BLaER1 (cell line): ENCODE results near the gene SERPINA4.

Experiments used
- H3K27ac ChIP-seq: shearing (Covaris generic); formaldehyde crosslinking; 2 replicates; pipeline ENCODE4 v1.8.1; 2022
- H3K27me3 ChIP-seq: shearing (Covaris generic); formaldehyde crosslinking; 2 replicates; pipeline ENCODE4 v1.8.1; 2022
- H3K36me3 ChIP-seq: shearing (Covaris generic); formaldehyde crosslinking; 2 replicates; pipeline ENCODE4 v1.8.1; 2022
- H3K4me1 ChIP-seq: shearing (Covaris generic); formaldehyde crosslinking; 2 replicates; pipeline ENCODE4 v1.8.1; 2022
- H3K4me2 ChIP-seq: shearing (Covaris generic); formaldehyde crosslinking; 2 replicates; pipeline ENCODE4 v1.8.1; 2022
- H3K4me3 ChIP-seq: shearing (Covaris generic); formaldehyde crosslinking; 2 replicates; pipeline ENCODE4 v1.8.1; 2022
- H3K9ac ChIP-seq: shearing (Covaris generic); formaldehyde crosslinking; 2 replicates; pipeline ENCODE4 v1.8.1; 2022
- H3K9me3 ChIP-seq: shearing (Covaris generic); formaldehyde crosslinking; 2 replicates; pipeline ENCODE4 v1.8.1; 2022
- H4K20me1 ChIP-seq: shearing (Covaris generic); formaldehyde crosslinking; 2 replicates; pipeline ENCODE4 v1.8.1; 2022
- Cebpa-rat ChIP-seq: shearing (Covaris generic); IDR thresholded peaks from 2 replicates; pipeline ENCODE4 v1.8.1; 2022

Gene SERPINA4

GRCh38 chr14:94584591-94585280 lies 23.5 kb downstream of the SERPINA4 start:
- Histone ChIP-seq H3K27ac (no peak overlapping the region), H3K4me2 (no peak overlapping the region), H3K9ac (no peak overlapping the region), H3K9me3 (no peaks in the 10 kb centered on the region), H3K4me3 (no peak overlapping the region), H4K20me1 (no peaks in the 10 kb centered on the region), H3K36me3 (no peaks in the 10 kb centered on the region), H3K4me1 (no peaks in the 10 kb centered on the region), H3K27me3 (no peaks in the 10 kb centered on the region)
- no peak for TF ChIP-seq Cebpa-rat

GRCh38 chr14:94586635-94587034 lies 25.4 kb downstream of the SERPINA4 start:
- Histone ChIP-seq H4K20me1 (no peaks in the 10 kb centered on the region), H3K27me3 (no peaks in the 10 kb centered on the region), H3K4me2 (no peak overlapping the region), H3K36me3 (no peaks in the 10 kb centered on the region), H3K4me3 (no peak overlapping the region), H3K9me3 (no peaks in the 10 kb centered on the region), H3K9ac (no peak overlapping the region), H3K4me1 (no peaks in the 10 kb centered on the region), H3K27ac (no peak overlapping the region)
- TF ChIP-seq Cebpa-rat = no peak

GRCh38 chr14:94588311-94588710 lies 27.1 kb downstream of the SERPINA4 start:
- Histone ChIP-seq H3K27me3 (no peaks in the 10 kb centered on the region), H3K27ac (no peak overlapping the region), H3K4me3 (no peak overlapping the region), H3K4me1 (no peaks in the 10 kb centered on the region), H4K20me1 (no peaks in the 10 kb centered on the region), H3K4me2 (no peak overlapping the region), H3K9me3 (no peaks in the 10 kb centered on the region), H3K9ac (no peak overlapping the region), H3K36me3 (no peaks in the 10 kb centered on the region)
- no peak for TF ChIP-seq Cebpa-rat

- Histone ChIP-seq H3K27ac (no peak overlapping the region), H3K9me3 (no peaks in the 10 kb centered on the region), H3K9ac (no peak overlapping the region), H3K4me1 (no peaks in the 10 kb centered on the region), H3K36me3 (no peaks in the 10 kb centered on the region), H3K4me2 (no peak overlapping the region), H3K4me3 (no peak overlapping the region), H4K20me1 (no peaks in the 10 kb centered on the region), H3K27me3 (no peaks in the 10 kb centered on the region)
- no peak for TF ChIP-seq Cebpa-rat
These were observed 29.8 kb downstream of the SERPINA4 start for GRCh38 chr14:94591073-94591472.

- Histone ChIP-seq H3K9ac (no peak overlapping the region), H3K36me3 (no peaks in the 10 kb centered on the region), H3K4me1 (no peaks in the 10 kb centered on the region), H3K27me3 (no peaks in the 10 kb centered on the region), H3K9me3 (no peaks in the 10 kb centered on the region), H3K4me2 (no peak overlapping the region), H3K4me3 (no peak overlapping the region), H3K27ac (no peak overlapping the region), H4K20me1 (no peaks in the 10 kb centered on the region)
- no peak for TF ChIP-seq Cebpa-rat
These were observed 30.6 kb downstream of the SERPINA4 start for GRCh38 chr14:94591871-94592270.

GRCh38 chr14:94592457-94592856 lies 31.2 kb downstream of the SERPINA4 start:
- H3K4me3 ChIP-seq = no peak overlapping the region
- H3K27ac ChIP-seq = no peak overlapping the region
- no peaks in the 10 kb centered on the region for H3K9me3 ChIP-seq
- no peaks in the 10 kb centered on the region for H3K4me1 ChIP-seq
- no peaks in the 10 kb centered on the region for H3K36me3 ChIP-seq
- no peaks in the 10 kb centered on the region for H3K27me3 ChIP-seq
- no peak overlapping the region for H3K4me2 ChIP-seq
- no peak for TF ChIP-seq Cebpa-rat
- H4K20me1 ChIP-seq = no peaks in the 10 kb centered on the region
- H3K9ac ChIP-seq = no peak overlapping the region

- Histone ChIP-seq H4K20me1 (no peaks in the 10 kb centered on the region), H3K27ac (no peak overlapping the region), H3K36me3 (no peaks in the 10 kb centered on the region), H3K9ac (no peak overlapping the region), H3K4me3 (no peak overlapping the region), H3K4me1 (no peaks in the 10 kb centered on the region), H3K4me2 (no peak overlapping the region), H3K27me3 (no peaks in the 10 kb centered on the region), H3K9me3 (no peaks in the 10 kb centered on the region)
- TF ChIP-seq Cebpa-rat = no peak
These were observed 32.1 kb downstream of the SERPINA4 start for GRCh38 chr14:94593376-94593748.

- no peaks in the 10 kb centered on the region for H3K27me3 ChIP-seq
- no peak overlapping the region for H3K4me3 ChIP-seq
- no peak for TF ChIP-seq Cebpa-rat
- H3K36me3 ChIP-seq = no peaks in the 10 kb centered on the region
- H3K4me1 ChIP-seq = no peaks in the 10 kb centered on the region
- H3K9ac ChIP-seq = no peak overlapping the region
- no peak overlapping the region for H3K27ac ChIP-seq
- no peaks in the 10 kb centered on the region for H3K9me3 ChIP-seq
- H4K20me1 ChIP-seq = no peaks in the 10 kb centered on the region
- no peak overlapping the region for H3K4me2 ChIP-seq
These were observed 32.6 kb downstream of the SERPINA4 start for GRCh38 chr14:94593749-94594431.

- H4K20me1 ChIP-seq = no peaks in the 10 kb centered on the region
- no peaks in the 10 kb centered on the region for H3K9me3 ChIP-seq
- no peaks in the 10 kb centered on the region for H3K4me1 ChIP-seq
- no peak overlapping the region for H3K27ac ChIP-seq
- H3K36me3 ChIP-seq = no peaks in the 10 kb centered on the region
- no peak overlapping the region for H3K4me2 ChIP-seq
- H3K4me3 ChIP-seq = no peak overlapping the region
- H3K27me3 ChIP-seq = no peaks in the 10 kb centered on the region
- no peak overlapping the region for H3K9ac ChIP-seq
- no peak for TF ChIP-seq Cebpa-rat
These were observed 33.2 kb downstream of the SERPINA4 start for GRCh38 chr14:94594441-94594840.

- Histone ChIP-seq H3K36me3 (no peaks in the 10 kb centered on the region), H3K27me3 (no peaks in the 10 kb centered on the region), H3K4me2 (no peak overlapping the region), H4K20me1 (no peaks in the 10 kb centered on the region), H3K4me1 (no peaks in the 10 kb centered on the region), H3K27ac (no peak overlapping the region), H3K4me3 (no peak overlapping the region), H3K9ac (no peak overlapping the region), H3K9me3 (no peaks in the 10 kb centered on the region)
- no peak for TF ChIP-seq Cebpa-rat
These were observed 34.7 kb downstream of the SERPINA4 start for GRCh38 chr14:94595912-94596311.

GRCh38 chr14:94596361-94596760 lies 35.1 kb downstream of the SERPINA4 start:
- Histone ChIP-seq H3K9me3 (no peaks in the 10 kb centered on the region), H3K4me1 (no peaks in the 10 kb centered on the region), H3K36me3 (no peaks in the 10 kb centered on the region), H3K4me3 (no peak overlapping the region), H3K27ac (no peak overlapping the region), H3K27me3 (no peaks in the 10 kb centered on the region), H3K9ac (no peak overlapping the region), H4K20me1 (no peaks in the 10 kb centered on the region), H3K4me2 (no peak overlapping the region)
- no peak for TF ChIP-seq Cebpa-rat
